ENCODE measurements around the gene BCL2L12.

DNA sequence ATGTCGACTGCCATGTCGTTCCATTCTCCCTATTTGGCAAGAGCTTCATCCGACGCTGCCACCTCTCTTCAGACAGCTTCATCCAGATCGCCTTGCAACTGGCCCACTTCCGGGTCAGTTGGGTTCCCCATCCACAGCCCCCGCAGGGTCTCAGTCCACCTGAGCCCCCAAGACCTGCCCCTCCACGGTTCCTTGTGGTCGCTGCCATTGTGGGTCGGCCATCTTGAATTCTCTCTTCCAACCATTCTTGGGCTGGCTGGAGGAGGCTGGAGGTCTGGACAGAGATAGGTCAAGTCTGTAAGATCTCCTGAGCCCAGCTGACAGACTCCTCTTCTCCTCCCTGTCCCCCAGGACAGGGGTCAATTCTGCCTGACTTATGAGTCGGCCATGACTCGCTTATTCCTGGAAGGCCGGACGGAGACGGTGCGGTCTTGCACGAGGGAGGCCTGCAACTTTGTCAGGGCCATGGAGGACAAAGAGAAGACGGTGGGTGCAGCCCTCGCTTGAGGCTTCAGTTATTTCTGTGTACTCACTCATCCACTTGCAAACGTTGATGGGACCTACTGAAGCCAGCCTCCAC is 44.7 kb downstream of the BCL2L12 start:
- TF ChIP-seq, protein P1, sequence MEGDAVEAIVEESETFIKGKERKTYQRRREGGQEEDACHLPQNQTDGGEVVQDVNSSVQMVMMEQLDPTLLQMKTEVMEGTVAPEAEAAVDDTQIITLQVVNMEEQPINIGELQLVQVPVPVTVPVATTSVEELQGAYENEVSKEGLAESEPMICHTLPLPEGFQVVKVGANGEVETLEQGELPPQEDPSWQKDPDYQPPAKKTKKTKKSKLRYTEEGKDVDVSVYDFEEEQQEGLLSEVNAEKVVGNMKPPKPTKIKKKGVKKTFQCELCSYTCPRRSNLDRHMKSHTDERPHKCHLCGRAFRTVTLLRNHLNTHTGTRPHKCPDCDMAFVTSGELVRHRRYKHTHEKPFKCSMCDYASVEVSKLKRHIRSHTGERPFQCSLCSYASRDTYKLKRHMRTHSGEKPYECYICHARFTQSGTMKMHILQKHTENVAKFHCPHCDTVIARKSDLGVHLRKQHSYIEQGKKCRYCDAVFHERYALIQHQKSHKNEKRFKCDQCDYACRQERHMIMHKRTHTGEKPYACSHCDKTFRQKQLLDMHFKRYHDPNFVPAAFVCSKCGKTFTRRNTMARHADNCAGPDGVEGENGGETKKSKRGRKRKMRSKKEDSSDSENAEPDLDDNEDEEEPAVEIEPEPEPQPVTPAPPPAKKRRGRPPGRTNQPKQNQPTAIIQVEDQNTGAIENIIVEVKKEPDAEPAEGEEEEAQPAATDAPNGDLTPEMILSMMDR (IDR thresholded peaks at IDR 0.05; ENCODE audit: extremely low read depth in 1 of 2, insufficient read depth in 1 of 2, low read depth in 1 of 2, low read length in 2 of 2): no peak
- TF ChIP-seq POLR2AphosphoS5 (IDR thresholded peaks at IDR 0.05; ENCODE audit: insufficient read depth, low read depth, low read length): no peak
- no peak for TF ChIP-seq POLR2A (IDR thresholded peaks at IDR 0.05; ENCODE audit: low read depth, low read length)

All from endothelial cell of umbilical vein (primary cell).